ENCODE data around the gene CDC27. TPM values are rescaled to one million over a fixed set of nuclear protein-coding genes. Genes with fewer than 3 reads are reported as not detected.
"Not testable (repeated sequence)": the region's sequence is repeated elsewhere in the genome, so short reads cannot be mapped to it uniquely, and the experiment has no call there.

Gene CDC27
- total RNA-seq, 3 donors from 2014 or later = 63.2 to 73.7 (median 65.0) TPM

DNA sequence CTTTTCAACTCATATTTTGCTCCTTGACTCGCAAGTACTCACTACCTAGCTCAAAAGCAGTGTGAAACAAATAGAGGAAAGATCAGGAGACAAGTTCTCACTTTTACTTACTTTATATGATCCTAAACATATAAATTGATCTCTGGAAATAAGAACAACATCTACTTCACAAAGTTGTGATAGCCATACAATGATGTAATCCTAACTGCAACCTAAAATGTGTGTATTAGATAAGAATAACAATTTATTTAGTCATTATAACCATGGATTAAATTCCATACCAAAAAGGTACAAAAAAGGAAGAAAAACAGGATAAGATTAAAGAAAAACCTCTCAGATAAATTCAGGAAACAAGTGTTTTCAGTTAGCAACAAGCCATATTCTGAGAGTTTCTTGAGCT, 103.4 kb downstream of the CDC27 start:
- Histone ChIP-seq H3K36me3 (no peaks in the 10 kb centered on the region), H3K9me3 (no peaks in the 10 kb centered on the region), H3K27ac (no peak overlapping the region), H3K27me3 (no peaks in the 10 kb centered on the region), H3K4me3 (no peak overlapping the region), H3K4me1 (no peaks in the 10 kb centered on the region)
- TF ChIP-seq, protein P1, sequence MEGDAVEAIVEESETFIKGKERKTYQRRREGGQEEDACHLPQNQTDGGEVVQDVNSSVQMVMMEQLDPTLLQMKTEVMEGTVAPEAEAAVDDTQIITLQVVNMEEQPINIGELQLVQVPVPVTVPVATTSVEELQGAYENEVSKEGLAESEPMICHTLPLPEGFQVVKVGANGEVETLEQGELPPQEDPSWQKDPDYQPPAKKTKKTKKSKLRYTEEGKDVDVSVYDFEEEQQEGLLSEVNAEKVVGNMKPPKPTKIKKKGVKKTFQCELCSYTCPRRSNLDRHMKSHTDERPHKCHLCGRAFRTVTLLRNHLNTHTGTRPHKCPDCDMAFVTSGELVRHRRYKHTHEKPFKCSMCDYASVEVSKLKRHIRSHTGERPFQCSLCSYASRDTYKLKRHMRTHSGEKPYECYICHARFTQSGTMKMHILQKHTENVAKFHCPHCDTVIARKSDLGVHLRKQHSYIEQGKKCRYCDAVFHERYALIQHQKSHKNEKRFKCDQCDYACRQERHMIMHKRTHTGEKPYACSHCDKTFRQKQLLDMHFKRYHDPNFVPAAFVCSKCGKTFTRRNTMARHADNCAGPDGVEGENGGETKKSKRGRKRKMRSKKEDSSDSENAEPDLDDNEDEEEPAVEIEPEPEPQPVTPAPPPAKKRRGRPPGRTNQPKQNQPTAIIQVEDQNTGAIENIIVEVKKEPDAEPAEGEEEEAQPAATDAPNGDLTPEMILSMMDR (IDR thresholded peaks at IDR 0.05) = no peak
- no peak for TF ChIP-seq POLR2AphosphoS5 (IDR thresholded peaks at IDR 0.05)
- TF ChIP-seq POLR2A (IDR thresholded peaks at IDR 0.05) = no peak
- no peak for DNase-seq (ENCODE audit: low spot score in 2 of 2)
- intact Hi-C loops (cut with DNase I; ENCODE audit: low total_unique reads) = no loop called here

DNA sequence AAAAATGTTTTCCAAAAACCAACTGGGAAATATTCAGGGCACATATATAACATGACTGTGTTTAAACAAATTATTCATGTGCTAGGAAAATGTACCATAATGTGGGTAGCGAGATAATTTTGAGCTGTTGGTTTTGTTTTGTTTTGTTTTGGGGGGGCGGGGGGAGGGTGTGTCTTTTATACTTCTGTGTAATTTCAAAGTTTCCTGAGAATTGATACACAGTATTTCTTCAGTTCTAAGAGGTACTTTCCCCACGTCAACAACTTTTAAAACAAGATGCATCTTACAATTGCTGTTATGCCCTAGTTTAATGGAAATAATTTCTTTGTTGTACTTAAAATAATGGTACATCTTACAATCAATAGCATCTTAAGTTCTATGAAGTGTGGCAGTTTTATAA, 110.3 kb downstream of the CDC27 start:
- no peak for DNase-seq (ENCODE audit: low spot score in 2 of 2)
- TF ChIP-seq, protein P1 (IDR thresholded peaks at IDR 0.05) = no peak
- TF ChIP-seq POLR2AphosphoS5 (IDR thresholded peaks at IDR 0.05) = no peak
- no peak for TF ChIP-seq POLR2A (IDR thresholded peaks at IDR 0.05)
- no peaks in the 10 kb centered on the region for H3K27me3 ChIP-seq
- intact Hi-C loops (cut with DNase I; ENCODE audit: low total_unique reads) = no loop called here
- H3K27ac ChIP-seq = no peak overlapping the region
- H3K4me3 ChIP-seq = no peak overlapping the region
- no peaks in the 10 kb centered on the region for H3K36me3 ChIP-seq
- no peaks in the 10 kb centered on the region for H3K9me3 ChIP-seq
- no peaks in the 10 kb centered on the region for H3K4me1 ChIP-seq

DNA sequence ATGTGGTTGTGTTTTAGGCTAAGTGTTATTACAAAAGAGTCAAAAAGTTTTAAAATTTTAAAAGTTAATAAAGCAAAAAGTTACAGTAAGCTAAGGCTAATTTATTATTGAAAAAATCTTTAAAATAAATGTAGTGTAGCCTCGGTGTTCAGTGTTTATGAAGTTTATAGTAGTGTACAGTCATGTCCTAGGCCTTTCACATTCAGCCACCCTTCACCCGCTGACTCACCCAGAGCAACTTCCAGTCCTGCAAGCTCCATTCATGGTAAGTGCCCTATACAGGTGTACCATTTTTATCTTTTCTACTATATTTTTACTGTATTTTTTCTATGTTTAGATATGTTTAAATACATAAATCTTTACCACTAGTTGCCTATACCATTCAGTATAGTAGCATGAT, 111.5 kb downstream of the CDC27 start:
- no peak for TF ChIP-seq POLR2A (IDR thresholded peaks at IDR 0.05)
- no peak for TF ChIP-seq POLR2AphosphoS5 (IDR thresholded peaks at IDR 0.05)
- Histone ChIP-seq H3K9me3 (no peaks in the 10 kb centered on the region), H3K36me3 (no peaks in the 10 kb centered on the region), H3K27me3 (no peaks in the 10 kb centered on the region), H3K4me3 (no peak overlapping the region), H3K27ac (no peak overlapping the region), H3K4me1 (no peaks in the 10 kb centered on the region)
- DNase-seq (ENCODE audit: low spot score in 2 of 2) = no peak
- intact Hi-C loops (cut with DNase I; ENCODE audit: low total_unique reads) = no loop called here

DNA sequence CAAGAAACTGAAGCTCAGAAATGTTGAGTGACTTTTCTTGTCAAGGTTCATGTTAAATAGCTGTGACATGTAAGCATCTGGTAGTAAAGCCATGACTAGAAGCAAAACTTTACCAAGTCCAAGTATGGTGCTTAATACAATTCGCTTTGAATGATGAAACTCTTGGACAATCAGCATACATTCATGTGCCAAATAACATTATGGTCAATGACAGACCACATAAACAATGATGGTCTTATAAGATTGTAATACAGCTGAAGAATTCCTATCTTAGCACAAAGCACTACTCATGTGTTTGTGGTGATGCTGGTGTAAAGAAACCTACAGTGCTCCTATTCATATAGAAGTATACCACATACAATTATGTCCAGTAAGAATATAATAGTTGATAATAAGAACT, 112.9 kb downstream of the CDC27 start:
- no peak overlapping the region for H3K4me3 ChIP-seq
- no peak overlapping the region for H3K27ac ChIP-seq
- no peaks in the 10 kb centered on the region for H3K36me3 ChIP-seq
- H3K4me1 ChIP-seq = no peaks in the 10 kb centered on the region
- H3K9me3 ChIP-seq = no peaks in the 10 kb centered on the region
- intact Hi-C loops (cut with DNase I; ENCODE audit: low total_unique reads) = no loop called here
- TF ChIP-seq POLR2AphosphoS5 (IDR thresholded peaks at IDR 0.05) (no peak), POLR2A (IDR thresholded peaks at IDR 0.05) (no peak)
- TF ChIP-seq, protein P1 (IDR thresholded peaks at IDR 0.05) = no peak
- no peak for DNase-seq (ENCODE audit: low spot score in 2 of 2)
- H3K27me3 ChIP-seq = no peaks in the 10 kb centered on the region

DNA sequence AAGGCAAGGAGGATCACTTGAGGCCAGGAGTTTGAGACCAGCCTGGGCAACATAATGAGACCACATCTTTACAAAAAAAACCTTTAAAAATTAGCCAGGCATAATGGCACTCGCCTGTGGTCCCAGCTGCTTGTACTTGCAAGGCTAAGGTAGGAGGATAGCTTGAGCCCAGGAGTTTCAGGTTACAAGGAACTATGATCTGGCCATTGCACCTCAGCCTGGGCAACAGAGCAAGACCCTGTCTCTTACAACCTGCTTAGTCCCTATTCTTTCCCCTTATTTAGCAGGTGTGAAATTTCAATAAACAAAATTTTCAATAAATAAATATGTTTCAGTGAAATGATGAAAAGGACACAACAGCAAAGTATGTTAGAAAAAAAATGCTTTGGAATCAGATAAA, 114.7 kb downstream of the CDC27 start:
- H3K27ac ChIP-seq; H3K4me3 ChIP-seq; H3K9me3 ChIP-seq; intact Hi-C loops (cut with DNase I; ENCODE audit: low total_unique reads); H3K36me3 ChIP-seq; DNase-seq (ENCODE audit: low spot score in 2 of 2); H3K4me1 ChIP-seq; H3K27me3 ChIP-seq: not testable (repeated sequence)

DNA sequence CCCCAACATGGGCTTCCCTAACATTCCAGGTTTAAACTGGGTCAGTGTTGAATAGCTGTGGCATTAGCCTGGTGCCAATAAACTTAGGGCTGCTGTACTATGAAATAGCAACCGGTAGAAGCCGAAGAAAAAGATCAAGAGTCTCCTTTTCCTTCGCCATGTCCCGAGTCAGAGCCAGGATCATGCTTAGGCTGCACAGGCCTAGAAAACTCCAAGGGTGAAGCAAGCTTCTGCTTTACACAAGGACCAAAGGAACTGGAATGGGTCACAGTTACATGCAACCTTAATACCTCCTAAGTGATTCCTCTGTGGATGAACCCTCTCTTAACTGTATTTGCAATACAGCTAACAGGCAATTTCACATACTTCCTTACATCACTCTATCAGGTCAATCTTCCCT, 115.5 kb downstream of the CDC27 start:
- H3K4me3 ChIP-seq; H3K27ac ChIP-seq; H3K36me3 ChIP-seq; intact Hi-C loops (cut with DNase I; ENCODE audit: low total_unique reads); H3K9me3 ChIP-seq; H3K27me3 ChIP-seq; DNase-seq (ENCODE audit: low spot score in 2 of 2); H3K4me1 ChIP-seq: not testable (repeated sequence)

DNA sequence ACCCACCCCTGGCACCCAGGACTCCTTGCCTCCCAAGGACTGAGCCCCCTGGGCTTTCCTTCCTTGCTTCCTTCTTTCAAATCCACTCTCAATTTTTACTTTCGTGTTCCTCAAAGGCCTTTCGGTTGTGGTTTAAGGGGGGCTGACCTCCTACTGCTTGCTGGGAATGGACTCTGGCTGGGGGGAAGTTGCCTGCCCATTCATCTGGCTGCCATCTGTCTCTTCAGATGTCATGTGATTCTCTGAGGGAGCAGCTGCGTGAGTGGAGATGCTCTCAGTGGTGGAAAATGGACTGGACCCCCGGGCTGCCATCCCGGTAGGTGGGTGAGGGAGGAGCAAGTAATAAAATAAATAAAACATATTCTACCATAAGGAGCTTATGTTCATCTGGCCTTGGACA, 116.2 kb downstream of the CDC27 start:
- H3K9me3 ChIP-seq = no peaks in the 10 kb centered on the region
- no peaks in the 10 kb centered on the region for H3K27me3 ChIP-seq
- no peaks in the 10 kb centered on the region for H3K4me1 ChIP-seq
- intact Hi-C loops (cut with DNase I; ENCODE audit: low total_unique reads) = no loop called here
- DNase-seq (ENCODE audit: low spot score in 2 of 2) = no peak
- no peak overlapping the region for H3K4me3 ChIP-seq
- H3K36me3 ChIP-seq = no peaks in the 10 kb centered on the region
- TF ChIP-seq, protein P1 (IDR thresholded peaks at IDR 0.05) = no peak
- no peak for TF ChIP-seq POLR2AphosphoS5 (IDR thresholded peaks at IDR 0.05)
- TF ChIP-seq POLR2A (IDR thresholded peaks at IDR 0.05) = no peak
- no peak overlapping the region for H3K27ac ChIP-seq

DNA sequence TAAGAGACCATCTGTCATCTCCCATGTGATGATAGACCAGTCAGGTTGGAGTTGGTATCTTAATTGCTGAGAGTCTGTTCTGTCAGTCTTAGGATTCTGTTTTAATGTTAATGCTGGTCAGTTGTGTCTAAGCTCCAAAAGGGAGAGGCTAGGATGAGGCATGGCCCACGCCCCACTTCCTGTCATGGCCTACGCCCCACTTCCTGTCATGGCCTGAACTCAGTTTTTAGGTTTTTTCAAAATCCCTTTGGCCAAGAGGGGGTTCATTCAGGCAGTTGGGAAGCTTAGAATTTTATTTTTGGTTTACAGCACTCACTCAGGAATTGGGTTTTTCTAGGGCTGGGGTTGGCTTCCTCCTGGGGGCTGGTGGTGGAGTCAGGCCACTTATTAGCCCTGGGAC, 117.9 kb downstream of the CDC27 start:
- H3K4me1 ChIP-seq; H3K36me3 ChIP-seq; H3K27me3 ChIP-seq; H3K4me3 ChIP-seq; DNase-seq (ENCODE audit: low spot score in 2 of 2); intact Hi-C loops (cut with DNase I; ENCODE audit: low total_unique reads); H3K9me3 ChIP-seq: not testable (repeated sequence)
- H3K27ac ChIP-seq = peak overlapping the region; percentile 2 to 54

DNA sequence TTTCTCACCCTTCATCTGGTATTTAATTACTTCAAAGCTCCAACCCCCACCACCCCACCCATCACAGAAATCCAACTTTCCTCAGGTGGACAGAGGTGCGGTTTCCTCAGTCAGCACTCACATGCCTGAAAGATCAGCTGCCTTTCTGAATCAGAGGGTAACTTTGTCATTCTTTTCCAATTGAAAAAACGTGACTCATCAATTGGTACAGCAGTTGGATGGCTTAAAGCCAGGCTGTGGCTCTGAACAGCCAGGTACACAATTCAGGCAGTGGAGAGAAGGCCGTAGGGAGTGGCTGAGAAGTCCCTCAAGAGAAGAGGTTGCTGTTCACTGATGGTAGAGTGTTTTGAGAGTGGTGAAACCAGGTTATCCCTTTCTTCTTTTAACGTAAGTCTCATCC, 118.8 kb downstream of the CDC27 start:
- DNase-seq (ENCODE audit: low spot score in 2 of 2) = peak in 1 of 2 donors; percentile 34
- H3K4me1 ChIP-seq; H3K9me3 ChIP-seq; H3K4me3 ChIP-seq; H3K27me3 ChIP-seq; H3K36me3 ChIP-seq; intact Hi-C loops (cut with DNase I; ENCODE audit: low total_unique reads): not testable (repeated sequence)
- peak overlapping the region; percentile 27 to 59 for H3K27ac ChIP-seq

All from breast epithelium (tissue), 4 donors.